Measurements from ENCODE around the gene NUAK2. TPM values are rescaled to one million over a fixed set of nuclear protein-coding genes. Genes with fewer than 3 reads are reported as not detected.
A peak's percentile ranks its signal among the peaks of the same experiment; 100 is the strongest.

Gene NUAK2
- total and polyA plus RNA-seq, 2 donors, result 2.1 to 4.0 TPM

- Histone ChIP-seq H3K4me1 (ENCODE audit: control insufficient read depth in 2 of 2, insufficient read depth in 2 of 2, low read length in 2 of 2) (peaks cover 2 to 27% of the 10 kb centered on the region in 2 donors), H3K4me3 (ENCODE audit: low read length in 2 of 2) (no peak overlapping the region), H3K27ac (ENCODE audit: low read depth in 1 of 2, low read length in 1 of 2) (peak overlapping the region in 1 of 2 donors; percentile 76), H3K27me3 (ENCODE audit: control insufficient read depth in 2 of 2, insufficient read depth in 1 of 2, low read length in 1 of 2) (peaks cover 0 to 20% of the 10 kb centered on the region in 2 donors), H3K9me3 (ENCODE audit: control insufficient read depth in 2 of 2, insufficient read depth in 1 of 2, low read length in 1 of 2) (no peaks in the 10 kb centered on the region), H3K36me3 (ENCODE audit: control insufficient read depth in 2 of 2, insufficient read depth in 2 of 2, low read length in 1 of 2) (no peaks in the 10 kb centered on the region)
- DNase-seq (ENCODE audit: low read depth in 6 of 9, low spot score in 9 of 9), result no peak
- 95% methylated on average over 5 of the region's 5 CpGs for WGBS
Measured at GRCh38 chr1:205294934-205295333, 26.6 kb downstream of the NUAK2 start.

GRCh38 chr1:205294175-205294917 lies 27.2 kb downstream of the NUAK2 start:
- no peak for DNase-seq (ENCODE audit: low read depth in 6 of 9, low spot score in 9 of 9)
- H3K27ac ChIP-seq (ENCODE audit: low read depth in 1 of 2, low read length in 1 of 2), result peak overlapping the region in 1 of 2 donors; percentile 76
- WGBS, result 92% methylated on average over 6 of the region's 6 CpGs

GRCh38 chr1:205293350-205294074 lies 28.0 kb downstream of the NUAK2 start:
- DNase-seq (ENCODE audit: low read depth in 6 of 9, low spot score in 9 of 9), result no peak
- H3K4me1 ChIP-seq (ENCODE audit: control insufficient read depth in 2 of 2, insufficient read depth in 2 of 2, low read length in 2 of 2), result peaks cover 3 to 34% of the 10 kb centered on the region in 2 donors
- no peaks in the 10 kb centered on the region for H3K9me3 ChIP-seq (ENCODE audit: control insufficient read depth in 2 of 2, insufficient read depth in 1 of 2, low read length in 1 of 2)
- 97% methylated on average over 10 of the region's 10 CpGs for WGBS
- no peak overlapping the region for H3K4me3 ChIP-seq (ENCODE audit: low read length in 2 of 2)
- no peaks in the 10 kb centered on the region for H3K36me3 ChIP-seq (ENCODE audit: control insufficient read depth in 2 of 2, insufficient read depth in 2 of 2, low read length in 1 of 2)
- H3K27me3 ChIP-seq (ENCODE audit: control insufficient read depth in 2 of 2, insufficient read depth in 1 of 2, low read length in 1 of 2), result peaks cover 0 to 17% of the 10 kb centered on the region in 2 donors
- H3K27ac ChIP-seq (ENCODE audit: low read depth in 1 of 2, low read length in 1 of 2), result peak overlapping the region in 1 of 2 donors; percentile 22

More at GRCh38 chr1:205294175-205294917, 27.2 kb downstream of the NUAK2 start:
- Histone ChIP-seq H3K27me3 (ENCODE audit: control insufficient read depth in 2 of 2, insufficient read depth in 1 of 2, low read length in 1 of 2) (peaks cover 0 to 20% of the 10 kb centered on the region in 2 donors), H3K9me3 (ENCODE audit: control insufficient read depth in 2 of 2, insufficient read depth in 1 of 2, low read length in 1 of 2) (no peaks in the 10 kb centered on the region), H3K4me1 (ENCODE audit: control insufficient read depth in 2 of 2, insufficient read depth in 2 of 2, low read length in 2 of 2) (peaks cover 2 to 28% of the 10 kb centered on the region in 2 donors), H3K4me3 (ENCODE audit: low read length in 2 of 2) (no peak overlapping the region), H3K36me3 (ENCODE audit: control insufficient read depth in 2 of 2, insufficient read depth in 2 of 2, low read length in 1 of 2) (no peaks in the 10 kb centered on the region)

GRCh38 chr1:205291596-205291995 lies 29.9 kb downstream of the NUAK2 start:
- Histone ChIP-seq H3K27ac (ENCODE audit: low read depth in 1 of 2, low read length in 1 of 2) (no peak overlapping the region), H3K9me3 (ENCODE audit: control insufficient read depth in 2 of 2, insufficient read depth in 1 of 2, low read length in 1 of 2) (no peaks in the 10 kb centered on the region), H3K4me3 (ENCODE audit: low read length in 2 of 2) (no peak overlapping the region), H3K36me3 (ENCODE audit: control insufficient read depth in 2 of 2, insufficient read depth in 2 of 2, low read length in 1 of 2) (no peaks in the 10 kb centered on the region), H3K4me1 (ENCODE audit: control insufficient read depth in 2 of 2, insufficient read depth in 2 of 2, low read length in 2 of 2) (peaks cover 22 to 48% of the 10 kb centered on the region in 2 donors), H3K27me3 (ENCODE audit: control insufficient read depth in 2 of 2, insufficient read depth in 1 of 2, low read length in 1 of 2) (peaks cover 0 to 12% of the 10 kb centered on the region in 2 donors)
- 94% methylated on average over 6 of the region's 6 CpGs for WGBS
- DNase-seq (ENCODE audit: low read depth in 6 of 9, low spot score in 9 of 9), result no peak

- H3K9me3 ChIP-seq (ENCODE audit: control insufficient read depth in 2 of 2, insufficient read depth in 1 of 2, low read length in 1 of 2), result peaks cover 0 to 7% of the 10 kb centered on the region in 2 donors
- H3K4me1 ChIP-seq (ENCODE audit: control insufficient read depth in 2 of 2, insufficient read depth in 2 of 2, low read length in 2 of 2), result peaks cover 44 to 61% of the 10 kb centered on the region in 2 donors
- 16% methylated on average over 8 of the region's 8 CpGs for WGBS
- H3K4me3 ChIP-seq (ENCODE audit: low read length in 2 of 2), result peak overlapping the region in 1 of 2 donors; percentile 19
- peak; percentile 63 to 96 (median 84) for DNase-seq (ENCODE audit: low read depth in 6 of 9, low spot score in 9 of 9)
- peak overlapping the region; percentile 87 to 93 for H3K27ac ChIP-seq (ENCODE audit: low read depth in 1 of 2, low read length in 1 of 2)
- H3K36me3 ChIP-seq (ENCODE audit: control insufficient read depth in 2 of 2, insufficient read depth in 2 of 2, low read length in 1 of 2), result no peaks in the 10 kb centered on the region
- H3K27me3 ChIP-seq (ENCODE audit: control insufficient read depth in 2 of 2, insufficient read depth in 1 of 2, low read length in 1 of 2), result no peaks in the 10 kb centered on the region
Measured at GRCh38 chr1:205287767-205288559, 33.6 kb downstream of the NUAK2 start.

GRCh38 chr1:205287076-205287475 lies 34.5 kb downstream of the NUAK2 start:
- DNase-seq (ENCODE audit: low read depth in 6 of 9, low spot score in 9 of 9), result peak in 1 of 9 donors; percentile 31
- peaks cover 0 to 7% of the 10 kb centered on the region in 2 donors for H3K9me3 ChIP-seq (ENCODE audit: control insufficient read depth in 2 of 2, insufficient read depth in 1 of 2, low read length in 1 of 2)
- peaks cover 0 to 4% of the 10 kb centered on the region in 2 donors for H3K27me3 ChIP-seq (ENCODE audit: control insufficient read depth in 2 of 2, insufficient read depth in 1 of 2, low read length in 1 of 2)
- no peaks in the 10 kb centered on the region for H3K36me3 ChIP-seq (ENCODE audit: control insufficient read depth in 2 of 2, insufficient read depth in 2 of 2, low read length in 1 of 2)
- H3K4me3 ChIP-seq (ENCODE audit: low read length in 2 of 2), result no peak overlapping the region
- 98% methylated on average over 3 of the region's 3 CpGs for WGBS
- H3K4me1 ChIP-seq (ENCODE audit: control insufficient read depth in 2 of 2, insufficient read depth in 2 of 2, low read length in 2 of 2), result peaks cover 47 to 67% of the 10 kb centered on the region in 2 donors
- peak overlapping the region; percentile 87 to 91 for H3K27ac ChIP-seq (ENCODE audit: low read depth in 1 of 2, low read length in 1 of 2)

GRCh38 chr1:205286335-205286950 lies 35.1 kb downstream of the NUAK2 start:
- Histone ChIP-seq H3K27ac (ENCODE audit: low read depth in 1 of 2, low read length in 1 of 2) (peak overlapping the region; percentile 89 to 91), H3K36me3 (ENCODE audit: control insufficient read depth in 2 of 2, insufficient read depth in 2 of 2, low read length in 1 of 2) (no peaks in the 10 kb centered on the region), H3K27me3 (ENCODE audit: control insufficient read depth in 2 of 2, insufficient read depth in 1 of 2, low read length in 1 of 2) (peaks cover 0 to 4% of the 10 kb centered on the region in 2 donors), H3K9me3 (ENCODE audit: control insufficient read depth in 2 of 2, insufficient read depth in 1 of 2, low read length in 1 of 2) (peaks cover 0 to 7% of the 10 kb centered on the region in 2 donors), H3K4me3 (ENCODE audit: low read length in 2 of 2) (peak overlapping the region in 1 of 2 donors; percentile 18), H3K4me1 (ENCODE audit: control insufficient read depth in 2 of 2, insufficient read depth in 2 of 2, low read length in 2 of 2) (peaks cover 47 to 67% of the 10 kb centered on the region in 2 donors)
- WGBS, result 45% methylated on average over 9 of the region's 9 CpGs
- DNase-seq (ENCODE audit: low read depth in 6 of 9, low spot score in 9 of 9), result peak in 3 of 9 donors; percentile 41 to 77 (median 51)

- Histone ChIP-seq H3K4me3 (ENCODE audit: low read length in 2 of 2) (peak overlapping the region; percentile 14 to 18), H3K4me1 (ENCODE audit: control insufficient read depth in 2 of 2, insufficient read depth in 2 of 2, low read length in 2 of 2) (peaks cover 47 to 67% of the 10 kb centered on the region in 2 donors), H3K9me3 (ENCODE audit: control insufficient read depth in 2 of 2, insufficient read depth in 1 of 2, low read length in 1 of 2) (peaks cover 0 to 7% of the 10 kb centered on the region in 2 donors), H3K27me3 (ENCODE audit: control insufficient read depth in 2 of 2, insufficient read depth in 1 of 2, low read length in 1 of 2) (peaks cover 0 to 4% of the 10 kb centered on the region in 2 donors), H3K27ac (ENCODE audit: low read depth in 1 of 2, low read length in 1 of 2) (peak overlapping the region; percentile 89 to 91), H3K36me3 (ENCODE audit: control insufficient read depth in 2 of 2, insufficient read depth in 2 of 2, low read length in 1 of 2) (no peaks in the 10 kb centered on the region)
- peak in 8 of 9 donors; percentile 48 to 89 (median 63) for DNase-seq (ENCODE audit: low read depth in 6 of 9, low spot score in 9 of 9)
- 14% methylated on average over 12 of the region's 12 CpGs for WGBS
Measured at GRCh38 chr1:205285381-205286101, 36.0 kb downstream of the NUAK2 start.
